K562 (cell line): ENCODE results near the gene CALML3. TPM values are rescaled to one million over a fixed set of nuclear protein-coding genes. Genes with fewer than 3 reads are reported as not detected.

Experiments used
- ATAC-seq: fragments of 200-7000 bp; cut with Tn5 transposase; 3 replicates; pipeline ENCODE4 v1.9.1; 2020; ENCODE audit warnings: moderate library complexity
- BruUV-seq: library from RNA; stranded (reverse); fragments of 400-500 nt; replicated peaks from 2 replicates; lab custom pipeline; 2021; lab: Mats Ljungman, UMichigan
- CTCF ChIA-PET: fragments of 300-600 bp; formaldehyde crosslinking; extraction: SDS; loops from one replicate; lab custom pipeline; 2021; ENCODE audit warnings: low intra/inter-chr PET ratio; lab: Yijun Ruan, JAX
- POLR2A ChIA-PET: fragments of 300-600, 350-650 bp; sonication (Branson Sonifier 250); formaldehyde crosslinking; extraction: SDS; loops from one replicate; lab custom pipeline; 2021; ENCODE audit warnings: antibody characterized with exemption, inconsistent platforms; lab: Yijun Ruan, JAX
- DNase-seq, 4 experiments: peaks; one replicate each; pipeline versions ENCODE4 v3.0.0 to v3.0.0-alpha.2; 2011 to 2018; ENCODE audit warnings: low spot score in 3 of 4, mixed read lengths in 3 of 4; ENCODE audit errors: extremely low read depth in 1 of 4
- FAIRE-seq: peaks from 2 replicates; lab custom pipeline; 2011; peaks lifted over from hg19 to GRCh38; lab: Jason Lieb, UNC
- H2AFZ ChIP-seq: 2 replicates; pipeline ENCODE4 v1.6.0; 2011; ENCODE audit warnings: low read depth, low read length, control low read depth, inconsistent platforms
- H3K27ac ChIP-seq: fragments of 200-600 bp; 3 replicates; pipeline ENCODE4 v1.8.0; 2011; ENCODE audit warnings: low read depth, mild to moderate bottlenecking, control low read depth, inconsistent platforms, low read length, moderate library complexity, mixed read lengths; ENCODE audit errors: extremely low read depth
- H3K27me3 ChIP-seq, 2 experiments: fragments of 300-600 bp in 1 of 2; 2 replicates in 1 of 2; 3 replicates in 1 of 2; pipeline versions ENCODE4 v1.6.0 to v1.8.0; 2011; ENCODE audit warnings: inconsistent platforms in 2 of 2, low read length in 2 of 2, mild to moderate bottlenecking in 1 of 2, mixed read lengths in 1 of 2, moderate library complexity in 1 of 2; ENCODE audit not compliant: control insufficient read depth in 2 of 2, insufficient read depth in 2 of 2
- H3K36me3 ChIP-seq: fragments of 300-600 bp; 3 replicates; pipeline ENCODE4 v1.8.0; 2011; ENCODE audit warnings: mild to moderate bottlenecking, low read length, inconsistent platforms; ENCODE audit not compliant: control insufficient read depth, insufficient read depth
- H3K4me1 ChIP-seq, 2 experiments: fragments of 200-600 bp in 1 of 2; replicated peaks in 1 of 2; 2 replicates in 1 of 2; 3 replicates in 1 of 2; pipeline versions ENCODE4 v1.5.1 to v1.8.0; 2011; ENCODE audit warnings: inconsistent platforms in 2 of 2, low read length in 2 of 2, mild to moderate bottlenecking in 1 of 2, mixed read lengths in 1 of 2, moderate library complexity in 1 of 2; ENCODE audit not compliant: control insufficient read depth in 2 of 2, insufficient read depth in 2 of 2
- H3K4me2 ChIP-seq: 2 replicates; pipeline ENCODE4 v1.6.1; 2011; ENCODE audit warnings: low read length, control low read depth, inconsistent platforms, mixed read lengths; ENCODE audit not compliant: insufficient read depth
- H3K4me3 ChIP-seq: fragments of 200-600 bp; sonication (generic), shearing (Covaris generic); 2 replicates; pipeline ENCODE4 v1.5.1; 2016; ENCODE audit warnings: control low read depth, inconsistent platforms
- H3K79me2 ChIP-seq: fragments of 200-600 bp; 3 replicates; pipeline ENCODE4 v1.8.0; 2011; ENCODE audit warnings: low read length, inconsistent platforms; ENCODE audit not compliant: control insufficient read depth, insufficient read depth
- H3K9ac ChIP-seq, 2 experiments: 2 replicates each; pipeline versions ENCODE4 v1.6.0 to v1.6.1; 2011; ENCODE audit warnings: low read depth in 2 of 2, low read length in 2 of 2, control low read depth in 1 of 2, inconsistent platforms in 1 of 2, mild to moderate bottlenecking in 1 of 2, mixed read lengths in 1 of 2; ENCODE audit not compliant: insufficient read depth in 1 of 2
- H3K9me1 ChIP-seq: one replicate; pipeline ENCODE4 v1.6.0; 2011; ENCODE audit warnings: inconsistent platforms, mild to moderate bottlenecking, low read length, moderate library complexity; ENCODE audit not compliant: control insufficient read depth, insufficient read depth
- H3K9me3 ChIP-seq: replicated peaks from 2 replicates; pipeline ENCODE4 v1.5.1; 2011; ENCODE audit warnings: low read depth, low read length, inconsistent platforms; ENCODE audit not compliant: control insufficient read depth, insufficient read depth
- H4K20me1 ChIP-seq: replicated peaks from 2 replicates; pipeline ENCODE4 v1.6.1; 2011; ENCODE audit warnings: low read length, inconsistent platforms, mixed read lengths; ENCODE audit not compliant: control insufficient read depth, insufficient read depth
- ARID2 ChIP-seq: fragments of 450-650 bp; IDR thresholded peaks from 2 replicates; pipeline ENCODE4 v1.6.1; 2017; ENCODE audit warnings: antibody characterized with exemption, mild to moderate bottlenecking
- MTA1 ChIP-seq: fragments of 450-650 bp; IDR thresholded peaks from 2 replicates; pipeline ENCODE4 v1.6.1; 2017; ENCODE audit warnings: borderline replicate concordance
- PTRF ChIP-seq: fragments of 450-650 bp; IDR thresholded peaks from 2 replicates; pipeline ENCODE4 v1.6.1; 2016; ENCODE audit warnings: mild to moderate bottlenecking, missing genetic modification characterization, missing compliant biosample characterization
- RERE ChIP-seq: sonication (generic); formaldehyde crosslinking; IDR thresholded peaks from 2 replicates; pipeline ENCODE4 v1.8.0; 2023; ENCODE audit warnings: missing genetic modification reagents, mild to moderate bottlenecking, borderline replicate concordance
- SMARCA5 ChIP-seq: fragments of 450-650 bp; IDR thresholded peaks from 2 replicates; pipeline ENCODE4 v1.6.1; 2016
- STAT6 ChIP-seq: sonication (generic); formaldehyde crosslinking; IDR thresholded peaks from 2 replicates; pipeline ENCODE4 v1.8.1; 2023; ENCODE audit warnings: mild to moderate bottlenecking, missing genetic modification reagents
- ZNF23 ChIP-seq: fragments of 250-450 bp; sonication (Bioruptor Pico); IDR thresholded peaks from 2 replicates; pipeline ENCODE4 v1.4.0; 2020; ENCODE audit warnings: mild to moderate bottlenecking
- WGBS: fragments of 100-300 bp; shearing (Covaris generic); methylation state at CpG from one replicate; pipeline ENCODE4 v1.1.6; 2016; ENCODE audit warnings: low coverage, mixed read lengths; ENCODE audit not compliant: insufficient coverage; ENCODE audit errors: missing lambda C conversion rate; 5-methylcytosine and 5-hydroxymethylcytosine counted together
- in situ Hi-C: fragments of 300-500 bp; cut with MboI; formaldehyde crosslinking; loops from 4 replicates; pipeline ENCODE4 v1.15.0; 2018; ENCODE audit warnings: inconsistent platforms, mixed read lengths
- intact Hi-C: fragments of 100-400 bp; cut with micrococcal nuclease; formaldehyde crosslinking; loops from 2 replicates; pipeline ENCODE4 v1.14.2; 2022
- polyA plus RNA-seq, 8 experiments: library from polyadenylated mRNA; depleted of rRNA in 4 of 8; stranded (reverse) in 5 of 8; unstranded in 3 of 8; fragments of >200 nt; fragmentation: Nextera tagmentation in 2 of 8; fragmentation: Illumina TruSeq in 1 of 8; extraction: Ambion mirVana in 2 of 8; extraction: Trizol in 1 of 8; gene quantifications; 2 replicates each; pipeline versions ENCODE4 v1.2.1 to v1.2.3, GENCODE V29; 2011 to 2014; ENCODE audit warnings: inconsistent platforms in 1 of 8, missing spikeins in 1 of 8
- total RNA-seq, 7 experiments: library from RNA; depleted of rRNA in 6 of 7; stranded (reverse); fragments of >200 nt in 6 of 7; fragmentation: Illumina TruSeq in 2 of 7; extraction: Trizol in 2 of 7; gene quantifications; 2 replicates each; pipeline versions ENCODE4 v1.2.1 to v1.2.3, GENCODE V29; 2011 to 2021; ENCODE audit warnings: low replicate concordance in 1 of 7

Gene CALML3
- total and polyA plus RNA-seq, 9 of the 15 experiments (the other 6 are each of a cell fraction or from before 2014, with no cell fraction given) = not detected

GRCh38 chr10:5571826-5572225, 47.1 kb downstream of the CALML3 start:
- no peaks in the 10 kb centered on the region for H3K9me3 ChIP-seq
- ChIA-PET POLR2A (interaction anchor here (0.6 kb wide), 2 partner anchors 12 to 37 kb away, joined by 3 to 4 read pairs; no protein-coding TSS in a partner anchor), CTCF (no interaction called here)
- H4K20me1 ChIP-seq = no peaks in the 10 kb centered on the region
- no peaks in the 10 kb centered on the region for H3K9me1 ChIP-seq
- no peak overlapping the region for H3K4me3 ChIP-seq
- no TSS peak for BruUV-seq
- H3K27me3 ChIP-seq = no peaks in the 10 kb centered on the region
- peaks cover 4 to 26% of the 10 kb centered on the region in 2 experiments; a peak in 3 of 5 replicates for H3K4me1 ChIP-seq
- FAIRE-seq = no peak
- in situ Hi-C loops (no loop called here), intact Hi-C loops (no loop called here)
- DNase-seq = no peak
- no peak overlapping the region for H3K9ac ChIP-seq
- no peaks in the 10 kb centered on the region for H3K79me2 ChIP-seq
- H3K4me2 ChIP-seq = no peak overlapping the region
- TF ChIP-seq ZNF23 (CRISPR knock-in tag) (no peak), PTRF (tag) (no peak), ARID2 (no peak), MTA1 (no peak), SMARCA5 (no peak), STAT6 (no peak), RERE (CRISPR knock-in tag) (no peak)
- no peak overlapping the region for H2AFZ ChIP-seq
- ATAC-seq = no peak
- no peak overlapping the region for H3K27ac ChIP-seq
- WGBS = 31% methylated on average over 6 of the region's 6 CpGs
- no peaks in the 10 kb centered on the region for H3K36me3 ChIP-seq
